ENCODE measurements around the gene RAB18.
"Not testable (repeated sequence)": the region's sequence is repeated elsewhere in the genome, so short reads cannot be mapped to it uniquely, and the experiment has no call there.

RAB18 gene

GRCh38 chr10:27504808-27505460 lies 830 bp downstream of the RAB18 start:
- no peak for DNase-seq (ENCODE audit: low read depth in 2 of 2)

DNA sequence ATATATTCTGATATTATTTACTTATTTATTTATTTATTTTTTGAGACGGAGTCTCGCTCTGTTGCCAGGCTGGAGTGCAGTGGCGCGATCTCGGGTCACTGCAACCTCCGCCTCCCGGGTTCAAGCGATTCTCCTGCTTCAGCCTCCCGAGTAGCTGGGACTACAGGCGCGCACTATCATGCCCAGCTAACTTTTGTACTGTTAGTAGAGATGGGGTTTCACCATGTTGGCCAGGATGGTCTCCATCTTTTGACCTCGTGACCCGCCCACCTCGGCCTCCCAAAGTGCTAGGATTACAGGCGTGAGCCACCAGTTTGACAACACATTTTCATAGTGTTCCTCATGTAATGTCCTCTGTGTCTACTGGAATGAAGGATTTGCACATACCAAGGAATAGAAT lies 1.4 kb downstream of the RAB18 start:
- not testable (repeated sequence) for DNase-seq (ENCODE audit: low read depth in 2 of 2)

DNA sequence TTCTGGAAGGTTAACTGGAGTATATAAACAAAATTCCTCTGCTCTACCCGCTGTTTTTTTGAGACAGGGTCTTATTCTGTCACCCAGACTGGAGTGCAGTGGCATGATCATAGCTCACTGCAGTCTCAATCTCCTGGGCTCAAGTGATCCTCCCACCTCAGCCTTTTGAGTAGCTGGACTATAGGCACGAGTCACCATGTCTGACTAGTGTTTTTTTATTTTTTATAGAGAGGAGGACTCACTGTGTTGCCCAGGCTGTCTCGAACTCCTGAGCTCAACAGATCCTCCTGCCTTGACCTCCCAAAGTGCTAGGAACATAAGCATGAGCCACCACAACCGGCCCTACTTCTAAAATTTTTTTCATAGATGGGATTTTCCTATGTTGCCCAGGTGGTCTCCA lies 2.2 kb downstream of the RAB18 start:
- no peak for DNase-seq (ENCODE audit: low read depth in 2 of 2)

GRCh38 chr10:27512548-27512947 lies 8.4 kb downstream of the RAB18 start:
- DNase-seq (ENCODE audit: low read depth in 2 of 2), result no peak

DNA sequence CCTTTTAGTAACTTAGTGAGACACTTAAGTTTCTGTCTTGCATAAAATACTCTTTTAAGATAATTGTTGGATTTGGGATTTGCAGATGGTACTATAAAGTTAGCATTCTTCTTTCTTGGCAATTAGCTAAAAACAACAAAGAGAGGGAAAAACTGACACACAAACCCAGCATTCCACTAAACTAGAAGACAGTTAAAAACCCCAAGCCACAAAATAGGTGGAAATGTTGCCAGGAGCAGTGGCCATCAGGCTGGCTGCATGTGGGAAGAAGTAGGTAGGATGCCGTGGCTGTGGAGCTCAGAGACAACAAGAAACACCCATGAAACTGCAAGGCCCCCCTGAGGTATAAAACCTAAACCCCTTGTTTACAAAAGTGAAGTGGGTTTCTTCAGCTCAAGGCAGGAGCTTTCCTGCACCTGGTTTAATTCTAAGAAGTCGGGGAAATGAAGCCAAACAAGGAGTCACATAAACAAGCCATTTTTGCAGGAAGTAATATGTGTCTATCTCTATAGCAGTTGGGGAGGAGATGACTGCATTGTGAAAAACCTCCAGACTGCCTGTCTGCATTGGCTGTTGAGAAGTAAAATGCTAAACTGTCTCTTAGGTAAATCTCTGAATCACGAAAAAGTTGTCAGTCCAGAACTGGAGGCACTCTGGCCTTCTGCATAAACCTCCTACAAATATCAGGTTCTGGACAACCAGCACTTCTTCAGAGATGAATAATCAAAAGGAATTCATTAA lies 9.5 kb downstream of the RAB18 start:
- peak in 1 of 2 experiments; percentile 26 for DNase-seq (ENCODE audit: low read depth in 2 of 2)

GRCh38 chr10:27514243-27514642 lies 10.1 kb downstream of the RAB18 start:
- DNase-seq (ENCODE audit: low read depth in 2 of 2), result no peak

- DNase-seq (ENCODE audit: low read depth in 2 of 2), result no peak
These were observed 14.2 kb downstream of the RAB18 start for GRCh38 chr10:27518261-27518660.

DNA sequence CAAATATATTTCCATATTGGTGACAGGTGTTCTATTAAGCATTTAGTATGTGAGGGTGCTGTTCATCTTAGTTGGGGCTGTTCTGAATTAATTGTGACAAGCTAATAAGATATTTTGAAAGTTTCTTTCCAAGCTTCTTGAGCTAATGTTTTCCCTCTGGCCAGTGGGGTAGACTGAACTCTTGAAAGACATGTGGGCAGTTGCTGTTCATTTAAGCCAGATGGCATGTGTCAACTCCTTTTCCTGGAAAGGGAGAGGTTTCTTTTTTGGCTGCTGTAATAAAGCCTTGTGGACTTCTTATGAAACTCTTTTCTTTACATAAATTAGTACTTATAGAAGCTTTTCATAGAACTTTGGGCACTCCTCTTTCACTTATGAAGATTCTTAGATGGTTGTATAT lies 21.7 kb downstream of the RAB18 start:
- peak; percentile 44 to 47 for DNase-seq (ENCODE audit: low read depth in 2 of 2)

- DNase-seq (ENCODE audit: low read depth in 2 of 2), result no peak
These were observed 22.1 kb downstream of the RAB18 start for GRCh38 chr10:27526242-27526641.

GRCh38 chr10:27527666-27528295 lies 23.7 kb downstream of the RAB18 start:
- peak; percentile 9 to 25 for DNase-seq (ENCODE audit: low read depth in 2 of 2)

GRCh38 chr10:27529010-27529783 lies 25.1 kb downstream of the RAB18 start:
- no peak for DNase-seq (ENCODE audit: low read depth in 2 of 2)

DNA sequence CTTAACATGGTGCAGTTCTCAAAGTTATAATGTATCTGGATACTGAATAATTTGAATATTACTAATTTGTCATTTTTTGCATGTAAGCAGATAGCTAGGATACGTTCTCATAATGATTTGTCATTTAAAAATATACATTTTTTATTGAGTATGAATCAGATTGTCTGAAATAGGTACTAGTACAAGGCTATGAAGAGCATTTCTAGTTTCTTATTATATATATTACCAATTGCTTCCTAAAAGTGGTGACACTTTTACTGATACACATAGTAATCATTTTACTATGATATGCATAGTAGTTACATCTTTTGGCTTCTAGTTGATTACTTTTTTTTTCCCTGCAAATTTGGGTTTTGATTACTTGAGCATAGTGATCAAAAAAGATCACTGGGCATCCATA lies 26.4 kb downstream of the RAB18 start:
- DNase-seq (ENCODE audit: low read depth in 2 of 2), result no peak

GRCh38 chr10:27531336-27531847 lies 27.3 kb downstream of the RAB18 start:
- DNase-seq (ENCODE audit: low read depth in 2 of 2), result no peak

- no peak for DNase-seq (ENCODE audit: low read depth in 2 of 2)
These were observed 30.1 kb downstream of the RAB18 start for GRCh38 chr10:27534161-27534700.

- no peak for DNase-seq (ENCODE audit: low read depth in 2 of 2)
These were observed 31.2 kb downstream of the RAB18 start for GRCh38 chr10:27535317-27535716.

DNA sequence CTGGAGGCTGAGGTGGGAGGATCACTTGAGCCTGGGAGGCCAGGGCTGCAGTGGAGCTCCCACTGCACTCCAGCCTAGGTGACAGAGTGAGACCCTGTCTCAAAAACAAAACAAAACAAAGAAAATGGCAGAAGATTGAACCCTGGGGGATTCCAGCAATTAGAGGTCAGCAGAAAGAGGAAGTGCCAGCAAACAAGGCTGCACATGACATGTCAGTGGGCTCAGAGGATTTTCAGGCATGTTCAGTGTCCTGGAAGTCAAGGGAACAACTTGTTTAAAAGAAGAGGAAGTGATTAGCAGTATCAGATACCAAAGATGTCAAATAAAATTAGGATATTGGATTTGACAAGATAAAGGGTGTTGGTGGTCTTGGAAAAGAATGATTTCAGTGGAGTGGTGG lies 32.3 kb downstream of the RAB18 start:
- no peak for DNase-seq (ENCODE audit: low read depth in 2 of 2)

- DNase-seq (ENCODE audit: low read depth in 2 of 2), result no peak
These were observed 33.1 kb downstream of the RAB18 start for GRCh38 chr10:27537166-27537565.

GRCh38 chr10:27537787-27538186 lies 33.7 kb downstream of the RAB18 start:
- DNase-seq (ENCODE audit: low read depth in 2 of 2), result no peak

- no peak for DNase-seq (ENCODE audit: low read depth in 2 of 2)
These were observed 36.6 kb downstream of the RAB18 start for GRCh38 chr10:27540672-27541071.

GRCh38 chr10:27541796-27542729 lies 38.0 kb downstream of the RAB18 start:
- DNase-seq (ENCODE audit: low read depth in 2 of 2), result no peak

DNA sequence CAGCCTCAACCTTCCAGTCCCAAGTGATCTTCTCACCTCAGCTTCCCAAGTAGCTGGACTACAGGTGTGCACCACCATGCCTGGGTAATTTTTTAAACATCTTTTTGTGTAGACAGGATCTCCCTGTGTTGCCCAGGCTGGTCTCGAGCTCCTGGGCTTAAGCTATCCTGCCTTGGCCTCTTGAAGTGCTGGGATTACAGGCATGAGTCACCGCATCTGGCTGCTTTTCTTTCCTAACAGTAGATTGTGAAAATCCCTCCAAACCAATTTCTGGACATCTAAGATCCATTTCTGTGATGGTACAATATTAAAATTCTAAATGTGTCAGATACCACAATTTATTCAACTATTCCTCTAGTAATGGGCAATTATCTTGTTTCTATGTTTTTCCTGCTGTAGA lies 38.7 kb downstream of the RAB18 start:
- DNase-seq (ENCODE audit: low read depth in 2 of 2), result peak; percentile 11 to 24
